Endothelial cell of umbilical vein (primary cell): Measurements from ENCODE around the gene LANCL2. TPM values are rescaled to one million over a fixed set of nuclear protein-coding genes. Genes with fewer than 3 reads are reported as not detected.

Experiments
- BruUV-seq: library from RNA; stranded (reverse); fragments of 400-500 nt; replicated peaks from 2 replicates; lab custom pipeline; 2021; lab: Mats Ljungman, UMichigan
- CTCF ChIA-PET: fragments of 300-600, 350-600 bp; sonication (Branson Sonifier 250); formaldehyde crosslinking; loops from one replicate; lab custom pipeline; 2021; ENCODE audit warnings: antibody characterized with exemption, inconsistent platforms; lab: Charles Lee
- POLR2A ChIA-PET: fragments of 300-600, 350-600 bp; sonication (Branson Sonifier 250); formaldehyde crosslinking; loops from one replicate; lab custom pipeline; 2021; ENCODE audit warnings: antibody characterized with exemption, inconsistent platforms; lab: Charles Lee
- DNase-seq: peaks from one replicate; pipeline ENCODE4 v3.0.0-alpha.2; 2011; ENCODE audit warnings: low read depth, low spot score
- FAIRE-seq: peaks from 2 replicates; lab custom pipeline; 2011; peaks lifted over from hg19 to GRCh38; lab: Jason Lieb, UNC
- H2AFZ ChIP-seq: 2 replicates; pipeline ENCODE4 v1.6.0; 2012; ENCODE audit warnings: low read depth, low read length, control low read depth, inconsistent platforms
- H3K27ac ChIP-seq: 2 replicates; pipeline ENCODE4 v1.5.1; 2011; ENCODE audit warnings: low read depth, mild to moderate bottlenecking, control low read depth, low read length, moderate library complexity; ENCODE audit not compliant: insufficient read depth
- H3K27me3 ChIP-seq, 2 experiments: 2 replicates each; pipeline versions ENCODE4 v1.6.0 to v1.6.1; 2011; ENCODE audit warnings: low read length in 2 of 2, mixed read lengths in 1 of 2; ENCODE audit not compliant: control insufficient read depth in 2 of 2, insufficient read depth in 2 of 2
- H3K36me3 ChIP-seq, 2 experiments: 2 replicates in 1 of 2; 3 replicates in 1 of 2; pipeline ENCODE4 v1.5.1; 2011; ENCODE audit warnings: low read length in 2 of 2, mild to moderate bottlenecking in 1 of 2, moderate library complexity in 1 of 2; ENCODE audit not compliant: control insufficient read depth in 2 of 2, insufficient read depth in 2 of 2; ENCODE audit errors: extremely low read depth in 1 of 2
- H3K4me1 ChIP-seq: 3 replicates; pipeline ENCODE4 v1.5.1; 2011; ENCODE audit warnings: mild to moderate bottlenecking, low read length; ENCODE audit not compliant: control insufficient read depth, insufficient read depth; ENCODE audit errors: extremely low read depth
- H3K4me2 ChIP-seq: 2 replicates; pipeline ENCODE4 v1.6.1; 2011; ENCODE audit warnings: low read length, control low read depth, mixed read lengths; ENCODE audit not compliant: insufficient read depth
- H3K4me3 ChIP-seq, 3 experiments: fragments of 200-600 bp in 1 of 3; sonication (generic), shearing (Covaris generic) in 1 of 3; replicated peaks in 1 of 3; 2 replicates each; pipeline ENCODE4 v1.5.1; 2011 to 2016; ENCODE audit warnings: control low read depth in 3 of 3, low read length in 3 of 3, mild to moderate bottlenecking in 2 of 3, inconsistent platforms in 1 of 3, low read depth in 1 of 3, moderate library complexity in 1 of 3; ENCODE audit not compliant: insufficient read depth in 1 of 3
- H3K79me2 ChIP-seq: 2 replicates; pipeline ENCODE4 v1.6.0; 2012; ENCODE audit warnings: low read length, inconsistent platforms; ENCODE audit not compliant: control insufficient read depth, insufficient read depth
- H3K9ac ChIP-seq: replicated peaks from 2 replicates; pipeline ENCODE3; 2011; ENCODE audit warnings: low read length, control low read depth; ENCODE audit not compliant: insufficient read depth; ENCODE audit errors: extremely low read depth
- H3K9me1 ChIP-seq: replicated peaks from 3 replicates; pipeline ENCODE4 v1.6.0; 2011; ENCODE audit warnings: mild to moderate bottlenecking, low read length; ENCODE audit not compliant: control insufficient read depth, insufficient read depth; ENCODE audit errors: extremely low read depth
- H3K9me3 ChIP-seq: replicated peaks from 2 replicates; pipeline ENCODE4 v1.5.1; 2012; ENCODE audit warnings: low read length, inconsistent platforms; ENCODE audit not compliant: control insufficient read depth, insufficient read depth
- H4K20me1 ChIP-seq: replicated peaks from 2 replicates; pipeline ENCODE3; 2011; ENCODE audit warnings: mild to moderate bottlenecking, low read length; ENCODE audit not compliant: control insufficient read depth, insufficient read depth; ENCODE audit errors: extremely low read depth
- EZH2 ChIP-seq: IDR thresholded peaks from 2 replicates; pipeline ENCODE4 v1.6.1; 2012; ENCODE audit warnings: borderline replicate concordance, low read depth, mild to moderate bottlenecking, moderate library complexity, low read length, inconsistent platforms; ENCODE audit not compliant: severe bottlenecking
- FOS ChIP-seq: IDR thresholded peaks from 2 replicates; pipeline ENCODE4 v1.6.1; 2011; ENCODE audit warnings: mild to moderate bottlenecking, low read length, moderate library complexity, borderline replicate concordance; ENCODE audit not compliant: insufficient read depth
- GATA2 ChIP-seq: IDR thresholded peaks from 2 replicates; pipeline ENCODE4 v1.7.0; 2011; ENCODE audit warnings: low read depth, mild to moderate bottlenecking, moderate library complexity, mixed read lengths, low read length; ENCODE audit not compliant: insufficient read length, insufficient read depth
- JUN ChIP-seq: IDR thresholded peaks from 2 replicates; pipeline ENCODE4 v1.6.1; 2011; ENCODE audit warnings: borderline replicate concordance, low read depth; ENCODE audit not compliant: insufficient read length, insufficient read depth
- MYC ChIP-seq: IDR thresholded peaks from one replicate; pipeline ENCODE4 v1.6.1; 2011; ENCODE audit warnings: mild to moderate bottlenecking, low read depth, low read length
- POLR2A ChIP-seq: IDR thresholded peaks from 2 replicates; pipeline ENCODE4 v1.6.1; 2012; ENCODE audit warnings: low read depth, mild to moderate bottlenecking, control low read depth, low read length
- POLR2AphosphoS5 ChIP-seq: IDR thresholded peaks from 2 replicates; pipeline ENCODE4 v1.6.1; 2012; ENCODE audit warnings: low read depth, mild to moderate bottlenecking, control low read depth, low read length, moderate library complexity; ENCODE audit not compliant: insufficient read depth
- dilution Hi-C: fragments of 300-500 bp; cut with MboI; formaldehyde crosslinking; loops from one replicate; pipeline ENCODE4 v1.15.0; 2019; ENCODE audit warnings: low sequenced_read_pairs; ENCODE audit not compliant: extremely low pct_ligation_motif_present
- intact Hi-C: fragments of 100-400 bp; cut with micrococcal nuclease; formaldehyde crosslinking; loops from one replicate; pipeline ENCODE4 v1.10.0; 2022
- polyA plus RNA-seq, 4 experiments: library from polyadenylated mRNA; depleted of rRNA in 3 of 4; stranded (reverse) in 3 of 4; unstranded in 1 of 4; fragments of >200 nt; gene quantifications; 2 replicates each; pipeline versions ENCODE4 v1.2.1 to v1.2.3, GENCODE V29; 2011 to 2012; ENCODE audit warnings: missing spikeins in 1 of 4
- total RNA-seq: library from RNA; stranded (reverse); gene quantifications from 2 replicates; pipeline ENCODE4 v1.2.3, GENCODE V29; 2021
- TF ChIP-seq, protein P1 (sequence below), 2 donors: IDR thresholded peaks; 1 replicate in 1 of 2; 2 replicates in 1 of 2; pipeline ENCODE4 v1.5.1; 2011; ENCODE audit warnings: low read length in 2 of 2, mild to moderate bottlenecking in 2 of 2, moderate library complexity in 2 of 2, control low read depth in 1 of 2, inconsistent platforms in 1 of 2, low read depth in 1 of 2; ENCODE audit not compliant: insufficient read depth in 1 of 2; ENCODE audit errors: extremely low read depth in 1 of 2
- TF ChIP-seq, protein P2 (sequence below): IDR thresholded peaks from 2 replicates; pipeline ENCODE4 v1.6.1; 2011; ENCODE audit not compliant: insufficient read depth, insufficient read length

The LANCL2 gene
- total and polyA plus RNA-seq, 2 donors (not counting 3 experiments of a cell fraction or from before 2014, with no cell fraction given) = 19.2 to 25.3 TPM

DNA sequence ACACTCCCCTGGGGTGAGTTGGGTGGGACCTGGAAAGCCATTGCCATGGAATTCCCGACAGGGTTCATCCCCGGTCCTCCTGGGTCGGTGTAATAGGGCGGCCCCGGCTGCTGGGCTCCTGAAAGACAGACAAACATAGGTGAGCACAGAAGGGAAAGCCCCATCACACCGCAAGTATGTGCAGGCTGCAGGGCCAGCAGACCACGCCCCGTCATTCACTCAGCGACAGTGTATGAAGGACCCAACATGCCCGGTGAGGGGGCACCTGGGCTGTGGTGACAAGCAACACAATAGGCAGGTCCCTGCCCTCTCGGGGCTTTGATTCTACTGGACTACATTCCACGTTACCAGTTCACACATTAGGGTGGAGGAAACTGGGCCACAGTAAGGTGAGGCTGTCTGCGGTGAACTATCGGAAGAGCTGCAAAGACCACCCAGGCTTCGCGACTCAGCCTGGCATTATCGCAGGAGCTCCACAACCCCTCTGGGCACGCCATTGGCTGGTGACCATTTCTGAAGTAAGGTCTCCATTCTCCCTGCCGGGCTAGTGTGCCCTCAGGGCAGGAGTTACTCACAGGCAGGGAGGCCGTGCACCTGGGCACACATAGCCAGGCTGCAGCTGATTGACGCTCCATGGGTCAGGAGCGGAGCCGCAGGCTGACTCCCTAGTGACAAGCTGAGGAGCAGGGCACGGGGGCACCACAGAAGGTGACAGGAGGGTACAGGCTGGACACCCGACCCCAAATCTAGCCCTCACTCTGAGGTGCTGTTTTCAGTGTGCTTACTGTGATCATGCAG lies 108.0 kb downstream of the LANCL2 start:
- Histone ChIP-seq H3K4me1 (no peaks in the 10 kb centered on the region), H2AFZ (no peak overlapping the region), H3K27me3 (no peaks in the 10 kb centered on the region), H3K36me3 (peaks cover 2 to 24% of the 10 kb centered on the region in 2 experiments), H3K9me1 (no peaks in the 10 kb centered on the region), H3K4me2 (no peak overlapping the region), H3K9me3 (no peaks in the 10 kb centered on the region), H3K27ac (no peak overlapping the region), H3K79me2 (peaks cover 9% of the 10 kb centered on the region), H3K9ac (no peak overlapping the region), H3K4me3 (no peak overlapping the region), H4K20me1 (no peaks in the 10 kb centered on the region)
- DNase-seq (no peak), FAIRE-seq (no peak)
- dilution Hi-C loops = no loop called here
- BruUV-seq = no TSS peak
- intact Hi-C loops = no loop called here
- no peak for TF ChIP-seq POLR2A
- TF ChIP-seq, protein P1, sequence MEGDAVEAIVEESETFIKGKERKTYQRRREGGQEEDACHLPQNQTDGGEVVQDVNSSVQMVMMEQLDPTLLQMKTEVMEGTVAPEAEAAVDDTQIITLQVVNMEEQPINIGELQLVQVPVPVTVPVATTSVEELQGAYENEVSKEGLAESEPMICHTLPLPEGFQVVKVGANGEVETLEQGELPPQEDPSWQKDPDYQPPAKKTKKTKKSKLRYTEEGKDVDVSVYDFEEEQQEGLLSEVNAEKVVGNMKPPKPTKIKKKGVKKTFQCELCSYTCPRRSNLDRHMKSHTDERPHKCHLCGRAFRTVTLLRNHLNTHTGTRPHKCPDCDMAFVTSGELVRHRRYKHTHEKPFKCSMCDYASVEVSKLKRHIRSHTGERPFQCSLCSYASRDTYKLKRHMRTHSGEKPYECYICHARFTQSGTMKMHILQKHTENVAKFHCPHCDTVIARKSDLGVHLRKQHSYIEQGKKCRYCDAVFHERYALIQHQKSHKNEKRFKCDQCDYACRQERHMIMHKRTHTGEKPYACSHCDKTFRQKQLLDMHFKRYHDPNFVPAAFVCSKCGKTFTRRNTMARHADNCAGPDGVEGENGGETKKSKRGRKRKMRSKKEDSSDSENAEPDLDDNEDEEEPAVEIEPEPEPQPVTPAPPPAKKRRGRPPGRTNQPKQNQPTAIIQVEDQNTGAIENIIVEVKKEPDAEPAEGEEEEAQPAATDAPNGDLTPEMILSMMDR (IDR thresholded peaks at IDR 0.05; ENCODE audit: extremely low read depth in 1 of 2, insufficient read depth in 1 of 2, low read depth in 1 of 2, low read length in 2 of 2) = no peak
- no peak for TF ChIP-seq FOS
- no peak for TF ChIP-seq MYC
- TF ChIP-seq, protein P2, sequence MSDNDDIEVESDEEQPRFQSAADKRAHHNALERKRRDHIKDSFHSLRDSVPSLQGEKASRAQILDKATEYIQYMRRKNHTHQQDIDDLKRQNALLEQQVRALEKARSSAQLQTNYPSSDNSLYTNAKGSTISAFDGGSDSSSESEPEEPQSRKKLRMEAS = no peak
- TF ChIP-seq GATA2 = no peak
- no peak for TF ChIP-seq JUN
- no peak for TF ChIP-seq EZH2
- TF ChIP-seq POLR2AphosphoS5 = no peak
- POLR2A ChIA-PET = no interaction called here
- CTCF ChIA-PET = no interaction called here
